HG02981 (cell line): Measurements from ENCODE around the gene CMIP.

ENCODE experiments used
- ATAC-seq: cut with Tn5 transposase; IDR thresholded peaks from one replicate; pipeline ENCODE4 v1.9.1; 2021; ENCODE audit warnings: mild to moderate bottlenecking, moderate library complexity; ENCODE audit not compliant: unreplicated experiment

CMIP gene

GRCh38 chr16:81547194-81547938 is 102.8 kb downstream of the CMIP start:
- ATAC-seq, result no peak

DNA sequence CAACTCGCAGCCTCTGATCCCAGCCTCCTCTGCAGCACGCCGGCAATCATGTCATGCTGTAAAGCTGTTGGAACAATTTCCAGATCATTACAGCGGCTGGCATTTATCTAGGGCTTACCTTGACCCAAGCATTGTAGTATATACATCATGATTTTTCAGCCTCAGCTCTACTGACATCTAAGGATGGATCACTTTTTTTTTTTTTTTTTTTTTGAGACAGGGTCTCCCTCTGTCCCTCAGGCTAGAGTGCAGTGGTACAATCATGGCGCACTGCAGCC is 103.3 kb downstream of the CMIP start:
- ATAC-seq, result no peak

GRCh38 chr16:81548551-81548875 is 103.9 kb downstream of the CMIP start:
- no peak for ATAC-seq

DNA sequence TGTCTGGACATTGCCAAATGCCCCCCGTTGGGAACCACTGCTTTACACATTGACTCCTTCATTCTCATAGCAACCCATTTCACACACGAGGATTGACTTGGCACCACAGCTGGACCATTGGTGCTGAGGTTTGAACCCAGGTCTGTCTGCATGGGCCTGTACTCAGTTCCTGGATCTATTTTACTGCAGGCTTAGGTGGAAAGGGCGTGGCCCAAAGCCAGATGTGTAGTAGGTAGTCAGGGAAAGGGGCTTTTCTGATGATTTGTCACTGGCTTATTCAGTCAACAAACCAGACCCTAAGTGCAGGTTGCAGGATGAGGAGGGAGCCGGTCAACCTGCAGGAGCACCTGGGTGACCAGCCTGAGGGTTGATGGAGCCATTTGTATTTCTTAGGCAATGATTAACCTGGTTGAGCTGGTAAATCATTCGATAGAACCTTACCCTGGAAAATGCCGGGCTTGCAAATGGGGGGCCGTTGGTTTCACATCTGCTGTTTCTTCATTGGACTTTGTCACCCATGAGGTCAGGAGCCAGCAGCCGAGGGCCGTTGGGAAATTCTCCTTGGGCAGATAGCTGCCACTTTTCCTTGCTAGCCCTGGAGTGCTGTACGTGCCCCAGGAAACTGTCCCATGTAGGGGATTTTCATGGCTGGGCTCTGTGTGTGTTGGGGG is 104.4 kb downstream of the CMIP start:
- ATAC-seq, result no peak

GRCh38 chr16:81549547-81550431 is 105.2 kb downstream of the CMIP start:
- ATAC-seq, result no peak

DNA sequence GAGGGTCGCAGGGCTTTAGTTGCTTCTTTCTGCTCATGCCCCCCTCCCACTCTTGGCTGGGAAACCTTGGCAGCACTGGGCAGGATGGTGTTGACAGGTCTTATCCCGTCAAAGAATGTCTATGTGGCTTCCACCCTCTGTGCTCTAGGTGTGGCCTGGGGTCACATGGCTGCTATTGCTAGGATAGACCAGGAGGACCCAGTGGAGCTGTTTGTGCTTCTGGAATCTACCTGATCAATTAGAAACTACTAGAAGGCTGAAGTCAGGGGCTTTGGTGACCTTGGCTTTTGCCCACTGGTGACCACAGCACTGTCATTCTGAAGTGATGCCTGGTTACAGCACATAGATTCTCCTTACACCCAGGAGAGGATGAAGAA is 105.8 kb downstream of the CMIP start:
- no peak for ATAC-seq

GRCh38 chr16:81551151-81551808 is 106.7 kb downstream of the CMIP start:
- no peak for ATAC-seq

DNA sequence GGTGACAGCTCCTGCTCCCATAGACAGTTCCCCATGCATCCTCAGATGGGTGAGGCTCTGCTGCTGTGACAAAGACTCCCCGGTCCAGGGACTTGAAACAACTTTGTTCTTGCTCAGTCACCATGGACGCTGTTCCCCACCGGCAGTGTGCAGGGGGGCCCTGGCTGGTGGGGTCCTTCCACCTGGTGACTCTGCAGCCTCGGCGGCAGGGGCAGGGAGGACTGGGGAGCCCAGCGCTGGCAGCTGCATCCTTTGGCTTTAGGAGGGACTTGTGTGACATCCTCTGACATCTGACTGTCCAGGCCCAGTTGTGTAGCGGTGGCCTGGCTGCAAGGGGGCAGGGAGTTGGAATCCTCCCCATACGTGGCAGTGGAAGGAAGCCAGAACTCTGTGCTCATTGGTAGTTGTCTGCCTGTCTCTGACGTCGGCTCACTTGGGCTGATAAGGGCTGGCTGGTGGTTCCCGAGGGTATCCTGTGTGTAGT is 107.3 kb downstream of the CMIP start:
- no peak for ATAC-seq

GRCh38 chr16:81552743-81553079 is 108.1 kb downstream of the CMIP start:
- ATAC-seq, result no peak

GRCh38 chr16:81553080-81553813 is 108.6 kb downstream of the CMIP start:
- no peak for ATAC-seq

DNA sequence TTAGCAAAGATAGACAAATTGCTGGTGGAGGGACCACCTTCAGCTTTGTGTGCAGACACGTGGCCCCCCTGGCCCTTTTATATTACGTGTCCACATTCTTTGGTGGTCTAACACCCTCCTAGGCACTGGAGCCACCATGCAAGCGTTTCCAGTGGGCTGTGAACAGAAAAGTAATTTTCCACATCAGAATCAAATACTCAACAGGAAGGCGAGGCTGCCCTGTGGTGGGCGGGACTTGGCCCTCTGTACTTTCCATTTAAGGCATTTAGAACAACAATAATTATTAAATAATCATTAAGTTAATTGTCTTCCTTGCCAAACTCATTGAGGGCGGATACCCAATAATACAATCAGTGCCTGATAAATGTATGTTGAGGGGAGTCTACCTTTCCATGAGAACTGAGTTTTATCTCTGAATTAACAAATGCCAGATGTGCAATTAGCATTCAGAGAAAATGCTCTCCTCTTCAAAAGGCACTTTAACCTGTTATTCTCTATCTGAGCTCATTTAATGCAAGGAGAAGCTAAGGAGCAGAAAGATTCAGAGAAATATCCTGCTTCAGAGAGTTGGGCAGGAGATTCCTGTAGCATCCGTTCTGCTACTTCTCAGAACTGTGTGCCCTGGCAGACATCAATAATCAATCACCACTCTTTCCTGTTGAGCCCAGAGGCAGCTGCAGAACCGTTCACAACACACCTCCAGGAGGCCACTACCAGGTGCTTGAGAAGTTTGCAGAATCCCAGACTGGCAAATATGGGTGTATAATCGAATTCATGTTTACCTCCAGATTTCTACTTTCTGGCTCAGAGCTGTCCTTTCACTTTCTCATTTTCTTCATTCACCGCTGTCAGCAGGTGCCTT is 109.4 kb downstream of the CMIP start:
- ATAC-seq, result no peak

DNA sequence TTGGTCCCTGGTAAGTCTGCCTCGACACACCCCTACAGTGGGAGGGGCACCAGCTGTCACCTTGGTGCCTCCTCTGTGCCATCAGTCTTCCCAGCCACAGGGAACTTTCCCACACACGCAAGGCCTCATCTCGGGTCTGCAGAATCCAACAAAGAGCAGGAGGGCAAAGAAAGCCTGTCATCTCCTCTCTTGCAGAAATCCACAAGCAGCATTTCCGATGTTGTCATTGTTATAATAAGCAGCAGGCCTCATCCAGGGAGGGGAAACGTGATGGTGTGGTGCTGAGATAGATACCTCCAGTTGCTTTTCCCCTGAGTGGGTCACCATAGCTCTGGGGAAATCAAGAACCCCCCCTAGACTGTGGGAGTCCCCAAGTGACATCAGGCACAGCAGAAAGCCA is 110.4 kb downstream of the CMIP start:
- no peak for ATAC-seq

DNA sequence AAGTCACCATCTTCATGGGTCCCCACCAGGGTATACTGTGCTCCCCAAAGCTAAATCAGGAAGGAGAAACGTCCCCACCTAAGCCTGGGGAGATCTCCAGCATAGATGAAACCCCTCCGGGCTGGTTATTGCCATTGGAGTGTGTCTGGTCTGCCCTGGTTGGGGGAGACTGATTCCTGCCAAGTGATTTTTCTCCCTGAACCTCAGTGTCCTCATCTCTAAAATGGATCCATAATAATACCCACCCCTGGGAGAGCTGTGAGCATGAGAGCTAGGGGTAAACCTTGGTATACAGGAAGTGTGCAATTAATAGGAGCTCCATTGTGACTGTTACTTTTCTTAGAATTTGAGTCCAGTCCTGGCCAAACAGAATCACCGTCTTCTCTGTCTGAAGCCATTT is 111.1 kb downstream of the CMIP start:
- ATAC-seq, result no peak

- ATAC-seq, result no peak
Measured at GRCh38 chr16:81556715-81557284, 112.2 kb downstream of the CMIP start.

DNA sequence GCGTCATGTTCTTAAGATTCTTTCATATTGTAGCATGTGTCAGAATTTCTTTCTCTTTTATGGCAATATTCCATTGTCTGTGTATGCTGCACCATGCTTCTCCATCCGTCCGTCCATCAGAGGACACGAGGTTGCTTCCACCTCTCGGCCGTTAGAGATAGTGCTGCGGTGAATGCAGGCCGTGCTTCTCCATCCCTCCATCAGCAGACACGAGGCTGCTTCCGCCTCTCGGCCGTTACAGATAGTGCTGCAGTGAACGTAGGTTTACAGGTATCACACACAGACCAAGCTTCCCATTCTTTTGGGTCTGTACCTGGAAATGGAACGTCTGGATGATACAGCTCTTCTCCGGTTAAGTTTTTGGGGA is 113.5 kb downstream of the CMIP start:
- ATAC-seq, result no peak

- no peak for ATAC-seq
Measured at GRCh38 chr16:81558444-81559175, 114.0 kb downstream of the CMIP start.

GRCh38 chr16:81560979-81561657 is 116.5 kb downstream of the CMIP start:
- ATAC-seq, result no peak

- ATAC-seq, result no peak
Measured at GRCh38 chr16:81562174-81562849, 117.7 kb downstream of the CMIP start.
